Endodermal cell (in vitro differentiated cells): ENCODE measurements around the gene RTL5. TPM values are rescaled to one million over a fixed set of nuclear protein-coding genes. Genes with fewer than 3 reads are reported as not detected.

Experiments used
- DNase-seq: peaks from one replicate; pipeline ENCODE4 v3.0.0-alpha.2; 2017
- H3K27ac ChIP-seq: 2 replicates; pipeline ENCODE4 v1.5.1; 2013; ENCODE audit warnings: mild to moderate bottlenecking, low read depth, low read length, moderate library complexity
- H3K27me3 ChIP-seq: 2 replicates; pipeline ENCODE4 v1.6.1; 2013; ENCODE audit warnings: mild to moderate bottlenecking, low read length, moderate library complexity; ENCODE audit not compliant: insufficient read depth, control insufficient read depth, poor library complexity, severe bottlenecking
- H3K36me3 ChIP-seq: 2 replicates; pipeline ENCODE4 v1.7.0; 2013; ENCODE audit warnings: mild to moderate bottlenecking, low read length, moderate library complexity; ENCODE audit not compliant: control insufficient read depth, insufficient read depth
- H3K4me1 ChIP-seq: one replicate; pipeline ENCODE4 v1.7.0; 2013; ENCODE audit warnings: low read length; ENCODE audit not compliant: control insufficient read depth, insufficient read depth
- H3K4me3 ChIP-seq: 2 replicates; pipeline ENCODE4 v1.5.1; 2013; ENCODE audit warnings: mild to moderate bottlenecking, low read length, moderate library complexity
- H3K9ac ChIP-seq: 2 replicates; pipeline ENCODE4 v1.6.1; 2013; ENCODE audit warnings: mild to moderate bottlenecking, low read length, moderate library complexity; ENCODE audit not compliant: poor library complexity, severe bottlenecking; ENCODE audit errors: extremely low read depth
- H3K9me3 ChIP-seq: 2 replicates; pipeline ENCODE4 v1.6.1; 2013; ENCODE audit warnings: mild to moderate bottlenecking, low read length, moderate library complexity; ENCODE audit not compliant: control insufficient read depth
- H3K27ac Mint-ChIP-seq: 2 replicates; pipeline ENCODE4 v1.8.0; 2020; ENCODE audit warnings: mixed read lengths
- H3K27me3 Mint-ChIP-seq: 2 replicates; pipeline ENCODE4 v1.8.0; 2021; ENCODE audit warnings: mild to moderate bottlenecking, mixed read lengths; ENCODE audit not compliant: insufficient read depth
- H3K36me3 Mint-ChIP-seq: 2 replicates; pipeline ENCODE4 v1.8.0; 2020; ENCODE audit warnings: low read depth, mixed read lengths
- H3K4me1 Mint-ChIP-seq: 2 replicates; pipeline ENCODE4 v1.8.0; 2020; ENCODE audit warnings: mixed read lengths
- H3K4me3 Mint-ChIP-seq: 2 replicates; pipeline ENCODE4 v1.8.0; 2020; ENCODE audit warnings: mild to moderate bottlenecking, moderate library complexity, mixed read lengths
- H3K9me3 Mint-ChIP-seq: 2 replicates; pipeline ENCODE4 v1.8.0; 2020; ENCODE audit warnings: mild to moderate bottlenecking, mixed read lengths
- WGBS, 2 experiments: methylation state at CpG; one replicate each; pipeline versions ENCODE4 v1.1.5 to v1.1.7; 2013; ENCODE audit warnings: missing lambda C conversion rate in 2 of 2, mixed read lengths in 1 of 2; ENCODE audit not compliant: insufficient coverage in 1 of 2, insufficient read length in 1 of 2; 5-methylcytosine and 5-hydroxymethylcytosine counted together
- total RNA-seq, 2 donors: library from RNA; stranded (reverse); fragmentation: NEBNext Ultra II Directional in 1 of 2; extraction: Animal tissue kit (Norgen Biotek cat#: 25700) in 1 of 2; gene quantifications; 2 replicates in 1 of 2; 3 replicates in 1 of 2; pipeline ENCODE4 v1.2.1, GENCODE V29; 2021
- TF ChIP-seq, protein P1 (sequence below): fragments of 200-600 bp; sonication (generic); conservative IDR thresholded peaks from 2 replicates; pipeline ENCODE4 v1.5.0; 2021; ENCODE audit warnings: antibody characterized with exemption, mild to moderate bottlenecking

Gene RTL5
- total RNA-seq, 2 donors from 2014 or later: 8.4 to 9.9 TPM

DNA sequence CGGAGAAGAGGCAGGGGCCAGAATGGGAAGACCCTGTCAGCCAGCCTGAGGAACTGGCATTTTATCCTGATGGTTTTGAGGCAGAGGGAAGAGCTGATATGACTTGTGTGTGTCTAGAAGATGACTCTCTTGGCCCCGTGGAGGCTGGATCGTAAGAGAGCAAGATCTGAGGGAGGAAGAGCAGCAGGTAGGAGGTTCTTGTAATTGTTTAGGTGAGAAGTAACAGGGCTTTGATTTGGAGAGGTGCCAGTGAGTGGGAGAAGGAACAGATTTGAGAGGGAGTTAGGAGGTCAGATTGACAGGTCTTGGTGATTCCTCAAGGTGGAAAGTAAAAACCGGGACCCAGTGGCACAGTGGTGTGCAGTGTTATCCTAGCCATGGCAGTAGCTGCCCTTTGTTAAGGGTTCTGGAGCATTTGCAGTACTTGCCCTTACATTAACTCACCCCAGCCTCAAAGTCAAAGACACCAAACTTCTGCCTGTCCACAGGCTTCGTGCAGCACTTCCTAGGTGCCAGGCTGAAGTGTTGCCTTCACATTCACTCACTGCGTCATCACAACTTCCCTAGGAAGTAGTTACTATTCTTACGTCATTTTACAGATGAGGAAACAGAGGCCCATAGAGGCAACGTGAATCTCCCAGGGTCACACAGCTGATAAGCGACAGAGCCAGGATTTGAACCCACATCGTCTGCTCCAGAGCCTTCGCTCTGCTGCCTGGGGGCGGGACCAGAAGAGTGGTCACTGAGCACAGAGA lies 23.7 kb downstream of the RTL5 start:
- Histone ChIP-seq H3K27me3 (no peaks in the 10 kb centered on the region), H3K4me1 (no peaks in the 10 kb centered on the region), H3K9me3 (no peaks in the 10 kb centered on the region), H3K4me3 (no peak overlapping the region), H3K36me3 (no peaks in the 10 kb centered on the region), H3K9ac (no peak overlapping the region), H3K27ac (no peak overlapping the region)
- Mint-ChIP-seq H3K27me3 (no peaks in the 10 kb centered on the region), H3K4me1 (peaks cover 14% of the 10 kb centered on the region), H3K27ac (peak overlapping the region; percentile 56), H3K9me3 (peaks cover 78% of the 10 kb centered on the region), H3K4me3 (no peak overlapping the region), H3K36me3 (no peaks in the 10 kb centered on the region)
- peak; percentile 22 for DNase-seq
- 89 to 97% methylated on average over 6 to 12 of the region's 12 CpGs for WGBS, 2 experiments
- TF ChIP-seq, protein P1, sequence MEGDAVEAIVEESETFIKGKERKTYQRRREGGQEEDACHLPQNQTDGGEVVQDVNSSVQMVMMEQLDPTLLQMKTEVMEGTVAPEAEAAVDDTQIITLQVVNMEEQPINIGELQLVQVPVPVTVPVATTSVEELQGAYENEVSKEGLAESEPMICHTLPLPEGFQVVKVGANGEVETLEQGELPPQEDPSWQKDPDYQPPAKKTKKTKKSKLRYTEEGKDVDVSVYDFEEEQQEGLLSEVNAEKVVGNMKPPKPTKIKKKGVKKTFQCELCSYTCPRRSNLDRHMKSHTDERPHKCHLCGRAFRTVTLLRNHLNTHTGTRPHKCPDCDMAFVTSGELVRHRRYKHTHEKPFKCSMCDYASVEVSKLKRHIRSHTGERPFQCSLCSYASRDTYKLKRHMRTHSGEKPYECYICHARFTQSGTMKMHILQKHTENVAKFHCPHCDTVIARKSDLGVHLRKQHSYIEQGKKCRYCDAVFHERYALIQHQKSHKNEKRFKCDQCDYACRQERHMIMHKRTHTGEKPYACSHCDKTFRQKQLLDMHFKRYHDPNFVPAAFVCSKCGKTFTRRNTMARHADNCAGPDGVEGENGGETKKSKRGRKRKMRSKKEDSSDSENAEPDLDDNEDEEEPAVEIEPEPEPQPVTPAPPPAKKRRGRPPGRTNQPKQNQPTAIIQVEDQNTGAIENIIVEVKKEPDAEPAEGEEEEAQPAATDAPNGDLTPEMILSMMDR: no peak

DNA sequence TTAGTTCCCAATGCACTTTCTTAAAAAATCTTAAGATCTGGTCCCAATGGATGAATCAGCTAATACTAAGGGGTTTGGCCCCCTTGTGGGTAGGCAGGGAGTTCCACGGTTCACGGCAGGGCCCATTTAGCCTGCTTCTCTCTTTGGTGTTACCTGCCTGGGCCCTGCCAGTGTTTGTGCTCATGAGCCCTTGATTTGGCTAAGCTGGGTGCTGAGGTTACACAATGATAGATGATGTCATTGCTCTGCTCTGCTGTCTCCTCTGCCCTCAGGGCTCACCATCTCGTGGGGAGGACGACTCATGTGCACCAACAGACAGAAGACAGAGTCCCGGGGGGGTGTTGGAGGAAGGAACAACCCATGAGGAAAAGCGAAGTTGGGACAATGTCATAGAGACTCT lies 24.4 kb downstream of the RTL5 start:
- H3K4me1 Mint-ChIP-seq: peaks cover 16% of the 10 kb centered on the region
- Histone ChIP-seq H3K36me3 (no peaks in the 10 kb centered on the region), H3K9ac (no peak overlapping the region), H3K9me3 (no peaks in the 10 kb centered on the region), H3K27me3 (no peaks in the 10 kb centered on the region), H3K27ac (no peak overlapping the region), H3K4me1 (no peaks in the 10 kb centered on the region), H3K4me3 (no peak overlapping the region)
- peaks cover 82% of the 10 kb centered on the region for H3K9me3 Mint-ChIP-seq
- TF ChIP-seq, protein P1: peak; percentile 63
- peak overlapping the region; percentile 56 for H3K27ac Mint-ChIP-seq
- no peaks in the 10 kb centered on the region for H3K36me3 Mint-ChIP-seq
- WGBS, 2 experiments: 90 to 93% methylated on average over 3 to 6 of the region's 6 CpGs
- peak; percentile 50 for DNase-seq
- no peaks in the 10 kb centered on the region for H3K27me3 Mint-ChIP-seq
- H3K4me3 Mint-ChIP-seq: no peak overlapping the region

DNA sequence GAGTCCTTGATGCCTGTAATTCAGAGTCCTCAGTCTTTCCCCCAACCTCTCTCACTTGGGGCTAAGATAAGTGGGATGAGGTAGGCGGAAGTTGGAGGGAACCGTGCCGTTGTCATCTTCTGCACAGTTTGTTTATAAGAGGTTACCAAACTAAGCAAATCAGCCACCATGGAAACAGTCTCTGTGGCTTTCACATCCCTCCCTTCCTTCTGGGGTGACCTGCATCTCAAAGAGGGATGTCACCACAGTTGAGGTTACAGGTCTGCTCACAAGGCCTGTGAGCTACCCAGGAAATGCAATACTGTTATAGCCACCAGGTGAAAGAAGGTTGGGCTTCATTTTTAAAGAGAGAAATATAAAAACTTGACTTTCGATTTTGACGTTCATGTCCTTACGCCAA lies 26.3 kb downstream of the RTL5 start:
- H3K27ac ChIP-seq: no peak overlapping the region
- WGBS, 2 experiments: 60 to 98% methylated on average over 3 of the region's 6 CpGs

More for the DNA sequence above, 26.3 kb downstream of the RTL5 start:
- Histone ChIP-seq H3K4me1 (no peaks in the 10 kb centered on the region), H3K4me3 (no peak overlapping the region), H3K9ac (no peak overlapping the region), H3K9me3 (no peaks in the 10 kb centered on the region), H3K27me3 (no peaks in the 10 kb centered on the region), H3K36me3 (no peaks in the 10 kb centered on the region)
- no peak for DNase-seq
- peaks cover 33% of the 10 kb centered on the region for H3K4me1 Mint-ChIP-seq
- H3K36me3 Mint-ChIP-seq: no peaks in the 10 kb centered on the region
- H3K27ac Mint-ChIP-seq: no peak overlapping the region
- H3K9me3 Mint-ChIP-seq: peaks cover 80% of the 10 kb centered on the region
- TF ChIP-seq, protein P1: no peak
- H3K4me3 Mint-ChIP-seq: no peak overlapping the region
- H3K27me3 Mint-ChIP-seq: no peaks in the 10 kb centered on the region
